GM19463 (cell line): ENCODE measurements around the gene COL11A1.

Experiments used
- ATAC-seq: cut with Tn5 transposase; IDR thresholded peaks from one replicate; pipeline ENCODE4 v1.9.1; 2021; ENCODE audit warnings: mild to moderate bottlenecking, moderate library complexity; ENCODE audit not compliant: unreplicated experiment

Gene COL11A1

GRCh38 chr1:102919659-102920058, 188.7 kb downstream of the COL11A1 start:
- ATAC-seq = no peak

GRCh38 chr1:102901996-102902395, 206.3 kb downstream of the COL11A1 start:
- ATAC-seq = no peak

GRCh38 chr1:102899935-102900334, 208.4 kb downstream of the COL11A1 start:
- ATAC-seq = no peak

GRCh38 chr1:102897557-102897956, 210.8 kb downstream of the COL11A1 start:
- no peak for ATAC-seq

- ATAC-seq = no peak
Measured at GRCh38 chr1:102896771-102897170, 211.6 kb downstream of the COL11A1 start.

DNA sequence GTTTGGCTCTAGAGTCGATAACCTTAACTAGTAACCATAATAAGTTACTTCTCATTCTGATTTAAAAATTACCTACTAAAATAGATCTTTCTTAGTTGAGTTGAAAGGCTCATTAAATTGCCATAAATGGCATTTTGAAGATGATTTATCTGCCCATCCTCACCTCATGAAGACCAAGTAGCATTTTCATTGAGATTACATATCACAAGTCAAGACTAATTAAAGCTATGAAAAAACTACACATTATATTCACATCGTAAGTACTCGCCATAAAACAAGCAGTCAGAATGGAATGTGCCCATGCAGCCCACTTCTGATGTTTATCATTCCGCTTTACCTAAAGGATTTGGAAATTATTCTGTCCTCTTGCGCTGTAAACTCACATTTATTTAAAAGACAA, 212.0 kb downstream of the COL11A1 start:
- no peak for ATAC-seq

DNA sequence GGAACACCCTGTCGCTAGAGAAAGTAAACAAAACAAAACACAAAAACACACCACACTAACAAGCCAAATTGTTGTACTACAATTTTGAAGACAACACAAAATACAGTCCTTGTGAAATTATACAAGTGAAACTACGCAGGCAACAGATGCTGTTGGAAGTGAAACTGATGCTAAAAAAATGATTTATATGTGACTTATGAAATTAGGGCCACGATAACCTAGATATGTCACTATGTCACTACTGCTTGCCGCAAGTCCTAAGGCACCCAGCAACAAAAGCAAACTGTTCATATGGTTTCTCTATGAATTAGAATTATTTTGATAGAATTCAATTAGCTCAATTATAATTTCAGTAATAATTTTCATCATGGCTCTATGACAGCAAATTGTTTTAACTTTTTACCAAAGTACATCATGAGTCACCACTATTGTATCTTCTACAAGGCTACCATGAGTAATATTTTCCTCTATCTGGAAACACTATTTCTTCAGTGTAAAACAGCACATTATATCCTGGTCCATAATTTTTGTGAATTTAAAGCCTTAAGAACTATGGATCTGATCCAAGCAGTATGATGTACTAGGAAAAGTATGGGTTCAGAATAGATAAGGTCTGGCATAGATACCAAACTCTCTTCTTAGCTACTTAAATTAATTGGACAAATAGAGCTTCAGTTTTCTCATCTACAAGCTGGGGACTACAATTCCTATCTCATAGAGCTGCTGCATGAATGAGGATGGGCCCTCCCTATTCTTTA, 216.3 kb downstream of the COL11A1 start:
- no peak for ATAC-seq

- ATAC-seq = no peak
Measured at GRCh38 chr1:102886638-102887037, 221.7 kb downstream of the COL11A1 start.

DNA sequence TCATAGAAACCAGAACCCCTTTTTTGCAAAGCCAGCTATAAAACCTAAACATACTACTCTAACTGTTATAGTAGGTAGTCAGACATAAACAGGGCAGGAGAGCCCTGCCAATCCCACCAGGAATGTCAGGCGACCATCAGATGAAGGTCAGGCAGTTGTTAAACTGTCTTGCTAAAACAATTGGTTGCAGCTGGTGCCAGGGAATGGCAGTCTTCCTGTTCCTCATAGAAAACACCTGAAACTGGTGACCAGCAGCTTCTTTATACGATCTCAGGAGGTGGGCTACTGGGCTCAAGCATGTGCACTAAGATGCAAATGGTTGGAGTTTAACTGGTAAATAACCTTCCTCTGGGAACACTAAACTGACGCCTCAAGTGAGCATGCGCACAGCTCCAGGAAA, 224.1 kb downstream of the COL11A1 start:
- no peak for ATAC-seq

DNA sequence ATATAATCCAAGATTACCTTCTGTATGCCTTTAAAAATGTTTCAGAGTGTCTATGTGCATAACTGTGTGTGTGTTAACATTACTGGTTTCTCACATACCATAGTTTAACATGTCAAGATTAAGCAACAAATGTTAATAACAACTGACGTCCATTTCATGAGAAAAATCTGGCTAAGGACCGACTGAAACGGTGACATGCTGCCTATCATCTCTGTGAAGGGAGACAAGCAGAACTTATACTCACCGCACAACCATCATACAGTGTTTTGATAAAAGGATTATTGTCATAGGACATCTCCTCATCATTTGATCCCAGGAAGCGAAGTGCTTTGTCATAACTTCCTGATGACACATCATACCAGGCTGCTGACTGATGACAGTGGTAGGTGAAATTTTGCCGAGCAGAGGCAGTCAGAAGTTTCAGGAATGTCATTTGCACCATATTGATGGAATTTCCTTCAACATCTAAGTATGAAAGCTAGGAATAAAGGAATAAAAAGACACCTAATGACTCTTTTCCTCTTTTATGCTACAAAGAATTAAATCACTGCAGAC, 228.8 kb downstream of the COL11A1 start:
- ATAC-seq = no peak

DNA sequence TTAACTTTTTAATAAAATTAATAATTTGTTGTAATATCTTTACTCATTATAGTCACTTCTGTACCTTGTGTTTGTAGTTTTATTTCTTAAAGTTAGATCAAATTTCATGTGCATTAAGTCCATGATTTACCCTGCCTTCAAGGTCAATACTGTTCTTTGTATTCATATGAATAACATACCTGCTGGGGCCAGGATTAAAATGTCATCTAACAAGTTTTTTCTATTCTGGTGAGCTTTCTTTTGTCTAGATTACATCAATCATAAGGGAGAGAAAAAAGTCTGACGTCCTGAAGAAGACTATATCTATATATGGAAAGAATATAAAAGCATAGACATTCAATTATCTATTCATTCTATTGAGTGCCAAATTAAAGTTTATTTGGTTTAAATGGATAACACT, 232.6 kb downstream of the COL11A1 start:
- no peak for ATAC-seq

DNA sequence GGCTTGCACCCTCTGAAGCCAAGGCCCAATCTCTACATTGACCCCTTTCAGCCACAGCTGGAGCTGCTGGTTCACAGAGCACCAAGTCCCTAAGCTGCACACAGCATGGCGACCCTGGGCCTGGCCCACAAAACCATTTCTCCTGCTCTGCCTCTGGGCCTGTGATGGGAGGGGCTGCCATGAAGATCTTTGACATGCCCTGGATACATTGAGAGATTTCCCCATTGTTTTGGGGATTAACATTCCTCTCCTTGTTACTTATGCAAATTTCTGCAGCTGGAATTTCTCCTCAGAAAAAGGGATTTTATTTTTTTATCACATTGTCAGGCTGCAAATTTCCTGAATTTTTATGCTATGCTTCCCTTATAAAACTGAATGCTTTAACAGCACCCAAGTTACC, 235.8 kb downstream of the COL11A1 start:
- no peak for ATAC-seq

DNA sequence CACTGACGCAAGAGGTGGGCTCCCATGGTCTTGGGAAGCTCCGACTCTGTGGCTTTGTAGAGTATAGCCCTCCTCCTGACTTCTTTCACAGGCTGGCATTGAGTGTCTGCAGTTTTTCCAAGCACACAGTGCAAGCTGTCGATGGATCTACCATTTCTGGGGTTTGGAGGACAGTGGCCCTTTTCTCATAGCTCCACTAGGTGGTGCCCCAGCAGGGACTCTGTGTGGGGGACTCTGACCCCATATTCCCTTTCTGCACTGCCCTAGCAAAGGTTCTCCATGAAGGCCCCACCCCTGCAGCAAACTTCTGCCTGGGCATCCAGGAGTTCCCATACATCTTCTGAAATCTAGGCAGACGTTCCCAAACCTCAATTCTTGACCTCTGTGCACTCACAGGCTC, 236.2 kb downstream of the COL11A1 start:
- no peak for ATAC-seq

DNA sequence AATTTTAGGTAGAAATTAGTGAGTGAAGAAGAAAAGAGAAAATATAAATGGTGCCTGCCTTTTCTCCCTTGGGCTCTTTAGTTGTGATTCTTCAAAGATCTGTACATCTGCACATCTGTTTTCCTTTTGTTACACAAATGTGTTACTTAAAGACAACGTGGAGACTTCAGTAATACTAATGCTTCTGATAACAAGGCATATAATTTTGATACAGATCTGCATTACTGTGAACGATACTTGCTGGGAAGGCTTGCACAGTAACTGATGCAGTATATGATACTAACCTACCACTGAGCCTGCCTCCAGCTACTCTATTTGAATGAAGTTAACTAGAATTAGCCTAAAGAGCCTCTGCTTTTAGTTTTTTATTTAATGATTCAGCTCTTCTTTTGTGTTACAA, 244.6 kb downstream of the COL11A1 start:
- no peak for ATAC-seq

GRCh38 chr1:102861247-102861646, 247.1 kb downstream of the COL11A1 start:
- no peak for ATAC-seq

GRCh38 chr1:102858695-102859094, 249.6 kb downstream of the COL11A1 start:
- ATAC-seq = no peak

DNA sequence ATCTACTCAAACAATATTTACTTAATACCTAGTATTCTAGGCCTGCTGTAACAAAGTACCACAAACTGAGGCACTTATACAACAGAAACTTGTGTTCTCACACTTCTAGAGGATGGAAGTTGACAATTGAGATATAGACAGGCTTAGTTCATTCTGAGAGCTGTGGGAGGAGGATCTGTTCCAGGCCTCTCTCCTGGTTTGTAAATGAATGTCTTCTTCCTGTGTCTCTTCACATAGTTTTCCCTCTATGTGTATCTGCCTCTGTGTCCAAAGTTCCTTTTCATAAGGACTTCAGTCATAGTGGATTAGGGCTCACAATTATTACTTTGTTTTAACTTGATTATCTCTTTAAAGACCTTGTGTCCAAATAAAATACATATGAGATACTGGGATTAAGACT, 251.1 kb downstream of the COL11A1 start:
- ATAC-seq = no peak

DNA sequence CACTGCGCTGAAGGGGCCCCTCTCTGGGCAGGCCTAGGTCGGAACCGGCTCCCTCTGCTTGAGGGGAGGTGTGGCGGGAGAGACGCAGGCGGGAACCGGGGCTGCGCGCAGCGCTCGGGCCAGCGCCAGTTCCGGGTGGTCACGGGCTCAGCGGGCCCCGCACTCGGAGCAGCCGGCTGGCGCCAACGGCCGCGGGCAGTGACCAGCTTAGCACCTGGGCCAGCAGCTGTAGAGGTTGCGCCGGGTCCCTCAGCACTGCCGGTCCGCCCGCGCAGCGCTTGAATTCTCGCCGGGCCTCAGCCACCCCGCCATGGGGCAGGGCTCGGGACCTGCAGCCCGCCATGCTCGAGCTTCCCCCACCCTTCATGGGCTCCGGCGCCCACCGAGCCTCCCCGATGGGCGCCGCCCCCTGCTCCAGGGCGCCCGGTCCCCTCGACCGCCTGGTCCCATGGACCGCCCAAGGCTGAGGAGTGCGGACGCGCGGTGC, 254.6 kb downstream of the COL11A1 start:
- ATAC-seq = no peak

GRCh38 chr1:102853136-102853535, 255.2 kb downstream of the COL11A1 start:
- no peak for ATAC-seq

DNA sequence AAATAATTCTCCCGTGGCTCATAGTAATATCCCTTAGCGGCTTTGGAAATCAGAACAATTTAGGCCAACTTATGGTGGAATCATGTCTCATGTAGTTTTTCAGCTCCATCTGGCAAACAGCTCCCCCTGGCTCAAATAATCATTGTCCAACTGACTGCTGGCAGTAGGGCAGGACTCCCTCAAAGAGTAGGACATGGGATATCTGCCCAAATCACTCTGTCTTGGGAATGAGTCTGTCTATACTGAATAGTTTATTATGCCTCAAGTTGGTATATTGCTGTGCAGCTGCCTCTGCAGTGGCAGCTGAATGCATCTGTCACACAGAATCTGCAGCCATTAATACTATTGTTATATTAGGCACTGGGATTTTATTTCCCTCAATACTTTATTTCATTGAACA, 255.7 kb downstream of the COL11A1 start:
- no peak for ATAC-seq

DNA sequence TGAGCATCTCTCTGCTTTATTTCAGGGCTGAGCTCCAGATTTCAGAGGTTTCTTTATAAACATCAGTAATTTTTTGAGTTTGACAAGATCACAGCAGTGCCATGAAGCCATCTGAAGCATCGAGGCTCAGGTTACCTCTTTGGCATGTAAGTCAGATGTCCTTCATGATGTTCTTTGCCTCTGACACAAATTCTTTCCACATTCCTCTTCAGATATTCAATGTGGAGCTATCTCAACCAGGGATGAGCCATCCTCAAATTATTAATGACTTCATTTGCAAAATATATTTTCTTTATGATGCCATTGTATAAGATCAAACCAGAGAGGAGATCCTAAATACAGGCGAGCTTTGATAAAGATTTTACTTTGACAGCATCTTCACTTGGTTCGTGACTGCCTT, 256.7 kb downstream of the COL11A1 start:
- no peak for ATAC-seq

- no peak for ATAC-seq
Measured at GRCh38 chr1:102842606-102843005, 265.7 kb downstream of the COL11A1 start.

- ATAC-seq = no peak
Measured at GRCh38 chr1:102840741-102841140, 267.6 kb downstream of the COL11A1 start.
